Naive thymus-derived CD8-positive, alpha-beta T cell (primary cell): ENCODE measurements around the gene CAGE1. TPM values are rescaled to one million over a fixed set of nuclear protein-coding genes. Genes with fewer than 3 reads are reported as not detected.
"Not testable (repeated sequence)": the region's sequence is repeated elsewhere in the genome, so short reads cannot be mapped to it uniquely, and the experiment has no call there.

Experiments used
- ATAC-seq, 2 donors: fragments of 150-1000 bp; cut with Tn5 transposase in 1 of 2; sonication (Bioruptor Pico), chemical (Tn5 transposase) in 1 of 2; 1 replicate in 1 of 2; 2 replicates in 1 of 2; pipeline ENCODE4 v1.10.0; 2021; ENCODE audit warnings: mild to moderate bottlenecking in 2 of 2, moderate library complexity in 2 of 2
- POLR2A ChIA-PET: fragments of 350-600 bp; sonication (Branson Sonifier 250); formaldehyde crosslinking; loops from one replicate; lab custom pipeline; 2021; ENCODE audit warnings: antibody characterized with exemption; lab: Charles Lee
- DNase-seq, 10 donors: peaks; one replicate each; pipeline versions ENCODE4 v3.0.0 to v3.0.0-alpha.2; 2020 to 2022
- H3K27ac Mint-ChIP-seq, 10 donors: one replicate each; pipeline ENCODE4 v1.8.0; 2020 to 2022; ENCODE audit warnings: mild to moderate bottlenecking in 10 of 10, mixed read lengths in 10 of 10, moderate library complexity in 4 of 10, inconsistent platforms in 1 of 10
- H3K27me3 Mint-ChIP-seq, 5 donors: one replicate each; pipeline ENCODE4 v1.8.0; 2021 to 2022; ENCODE audit warnings: mixed read lengths in 5 of 5
- H3K36me3 Mint-ChIP-seq, 3 donors: one replicate each; pipeline ENCODE4 v1.8.0; 2020 to 2022; ENCODE audit warnings: mixed read lengths in 3 of 3, mild to moderate bottlenecking in 2 of 3, inconsistent platforms in 1 of 3
- H3K4me1 Mint-ChIP-seq, 4 donors: one replicate each; pipeline ENCODE4 v1.8.0; 2021 to 2022; ENCODE audit warnings: mixed read lengths in 4 of 4
- H3K4me3 Mint-ChIP-seq, 10 donors: one replicate each; pipeline ENCODE4 v1.8.0; 2020 to 2022; ENCODE audit warnings: mild to moderate bottlenecking in 10 of 10, mixed read lengths in 10 of 10, moderate library complexity in 6 of 10, inconsistent platforms in 1 of 10
- H3K9me3 Mint-ChIP-seq, 9 donors: one replicate each; pipeline ENCODE4 v1.8.0; 2020 to 2022; ENCODE audit warnings: mixed read lengths in 9 of 9, mild to moderate bottlenecking in 3 of 9, inconsistent platforms in 1 of 9, moderate library complexity in 1 of 9
- polyA plus RNA-seq, 3 donors: library from polyadenylated mRNA; unstranded; fragments of 300-500 nt; fragmentation: Illumina TruSeq; gene quantifications; one replicate each; pipeline ENCODE4 v1.2.3, GENCODE V29; 2021
- total RNA-seq, 8 experiments: library from RNA in 2 of 8; stranded (reverse) in 2 of 8; gene quantifications; one replicate each; pipeline ENCODE4 v1.2.3 and lab custom pipeline; 2021 to 2026

CAGE1 gene
- total and polyA plus RNA-seq, 5 experiments from 2014 or later, result 0.16 to 0.63 TPM; not detected in 3

- H3K36me3 Mint-ChIP-seq, DNase-seq, POLR2A ChIA-PET, H3K9me3 Mint-ChIP-seq, ATAC-seq: not testable (repeated sequence)
- peaks cover 8 to 13% (median 10%) of the 10 kb centered on the region in 4 donors for H3K4me1 Mint-ChIP-seq
- H3K27ac Mint-ChIP-seq, result peak overlapping the region in 2 of 10 donors; percentile 59 to 64
- peak overlapping the region in 3 of 10 donors; percentile 7 to 42 (median 7) for H3K4me3 Mint-ChIP-seq
- peaks cover 2 to 12% (median 8%) of the 10 kb centered on the region in 5 donors for H3K27me3 Mint-ChIP-seq
These were observed 39.0 kb downstream of the CAGE1 start for GRCh38 chr6:7350591-7350990.

DNA sequence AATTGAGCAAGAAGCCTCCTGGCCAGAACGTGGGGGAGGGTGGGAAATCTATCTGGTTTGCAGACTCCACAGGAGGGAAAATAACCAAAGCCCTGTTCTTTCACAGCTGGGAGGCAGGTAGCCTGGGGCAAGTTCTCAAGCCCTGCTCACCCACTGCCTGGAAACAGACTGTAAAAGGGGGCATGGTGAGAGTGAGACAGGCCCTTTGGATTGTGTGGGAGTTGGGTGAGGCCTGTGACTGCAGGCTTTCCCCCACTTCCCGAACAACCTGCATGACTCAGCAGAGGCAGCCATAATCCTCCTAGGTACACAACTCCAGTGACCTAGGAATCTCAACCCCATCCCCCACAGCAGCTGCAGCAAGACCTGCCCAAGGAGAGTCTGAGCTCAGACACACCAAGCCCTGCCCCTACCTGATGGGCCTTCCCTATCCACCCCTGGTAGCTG, 42.0 kb downstream of the CAGE1 start:
- ATAC-seq, H3K9me3 Mint-ChIP-seq, H3K36me3 Mint-ChIP-seq, H3K4me3 Mint-ChIP-seq, POLR2A ChIA-PET, DNase-seq: not testable (repeated sequence)
- Mint-ChIP-seq H3K27me3 (peaks cover 7 to 14% (median 9%) of the 10 kb centered on the region in 5 donors), H3K4me1 (peaks cover 8 to 23% (median 21%) of the 10 kb centered on the region in 4 donors), H3K27ac (peak overlapping the region in 1 of 10 donors; percentile 7)

DNA sequence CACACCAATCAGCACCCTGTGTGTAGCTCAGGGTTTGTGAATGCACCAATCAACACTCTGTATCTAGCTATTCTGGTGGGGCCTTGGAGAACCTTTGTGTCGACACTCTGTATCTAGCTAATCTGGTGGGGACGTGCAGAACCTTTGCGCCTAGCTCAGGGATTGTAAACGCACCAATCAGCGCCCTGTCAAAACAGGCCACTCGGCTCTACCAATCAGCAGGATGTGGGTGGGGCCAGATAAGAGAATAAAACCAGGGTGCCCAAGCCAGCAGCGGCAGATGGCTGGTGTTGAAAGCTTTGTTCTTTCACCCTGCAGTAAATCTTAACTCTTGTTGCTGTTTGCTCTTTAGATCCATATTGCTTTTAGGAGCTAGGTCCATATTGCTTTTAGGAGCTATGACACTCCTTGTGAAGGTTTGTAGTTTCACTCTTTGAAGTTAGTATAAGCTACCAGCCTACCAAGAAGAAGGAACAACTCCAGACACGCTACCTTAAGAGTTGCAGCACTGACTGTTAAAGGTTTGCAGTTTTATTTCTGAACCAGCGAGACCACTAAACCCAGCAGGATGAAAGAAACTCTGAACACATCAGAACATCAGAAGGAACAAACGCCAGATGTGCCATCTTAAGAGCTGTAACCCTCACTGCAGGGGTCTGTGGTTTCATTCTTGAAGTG, 44.6 kb downstream of the CAGE1 start:
- Mint-ChIP-seq H3K27me3 (peaks cover 8 to 14% (median 9%) of the 10 kb centered on the region in 5 donors), H3K4me3 (peak overlapping the region in 7 of 10 donors; percentile 49 to 64 (median 57)), H3K4me1 (peaks cover 0 to 15% (median 13%) of the 10 kb centered on the region in 4 donors), H3K27ac (peak overlapping the region in 9 of 10 donors; percentile 30 to 84 (median 66))
- DNase-seq (peak in 3 of 10 donors; percentile 8 to 20 (median 8)), ATAC-seq (peak; percentile 33 to 87)
- POLR2A ChIA-PET, H3K9me3 Mint-ChIP-seq, H3K36me3 Mint-ChIP-seq: not testable (repeated sequence)

DNA sequence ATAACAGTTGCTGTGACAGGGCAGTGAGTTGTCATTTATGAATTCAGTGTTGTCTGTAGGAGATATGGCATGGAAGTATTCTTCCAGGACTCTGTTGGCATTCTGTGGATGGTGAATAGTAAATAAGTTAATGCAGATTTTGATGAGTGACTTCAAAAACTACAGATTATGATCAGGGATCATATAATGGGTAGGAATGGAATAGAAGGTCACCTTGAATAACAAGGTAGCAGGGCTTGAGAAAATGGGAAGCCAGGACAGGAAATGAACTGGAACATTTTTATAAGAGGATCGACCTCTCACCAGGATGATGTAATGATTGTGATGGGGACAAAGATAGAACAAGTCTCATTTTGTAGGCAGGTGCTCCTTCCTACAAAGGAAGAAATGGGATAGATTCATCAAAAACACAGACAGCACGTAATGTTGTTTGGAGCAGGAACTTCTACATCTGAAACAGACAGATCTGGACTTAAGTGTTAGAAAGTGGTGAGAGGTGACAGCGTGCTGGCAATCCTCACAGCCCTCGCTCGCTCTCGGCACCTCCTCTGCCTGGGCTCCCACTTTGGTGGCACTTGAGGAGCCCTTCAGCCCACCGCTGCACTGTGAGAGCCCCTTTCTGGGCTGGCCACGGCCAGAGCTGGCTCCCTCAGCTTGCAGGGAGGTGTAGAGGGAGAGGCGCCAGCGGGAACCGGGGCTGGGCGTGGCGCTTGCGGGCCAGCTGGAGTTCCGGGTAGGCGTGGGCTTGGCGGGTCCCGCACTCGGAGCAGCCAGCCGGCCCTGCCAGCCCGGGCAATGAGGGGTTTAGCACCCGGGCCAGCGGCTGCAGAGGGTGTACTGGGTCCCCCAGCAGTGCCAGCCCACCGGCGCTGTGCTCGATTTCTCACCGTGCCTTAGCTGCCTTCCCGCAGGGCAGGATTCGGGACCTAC, 45.7 kb downstream of the CAGE1 start:
- H3K9me3 Mint-ChIP-seq, result no peaks in the 10 kb centered on the region
- H3K27ac Mint-ChIP-seq, result peak overlapping the region in 2 of 10 donors; percentile 1 to 28
- DNase-seq (no peak), ATAC-seq (no peak)
- H3K4me1 Mint-ChIP-seq, result peaks cover 0 to 15% (median 12%) of the 10 kb centered on the region in 4 donors
- POLR2A ChIA-PET, result no interaction called here
- no peaks in the 10 kb centered on the region for H3K36me3 Mint-ChIP-seq
- peak overlapping the region in 3 of 10 donors; percentile 7 to 61 (median 51) for H3K4me3 Mint-ChIP-seq
- peaks cover 8 to 17% (median 9%) of the 10 kb centered on the region in 5 donors for H3K27me3 Mint-ChIP-seq

GRCh38 chr6:7341989-7342742, 47.4 kb downstream of the CAGE1 start:
- DNase-seq (no peak), ATAC-seq (no peak)
- Mint-ChIP-seq H3K9me3 (no peaks in the 10 kb centered on the region), H3K27ac (no peak overlapping the region), H3K4me3 (no peak overlapping the region), H3K4me1 (peaks cover 0 to 15% (median 9%) of the 10 kb centered on the region in 4 donors), H3K27me3 (peaks cover 0 to 11% (median 9%) of the 10 kb centered on the region in 5 donors), H3K36me3 (no peaks in the 10 kb centered on the region)
- POLR2A ChIA-PET, result no interaction called here

DNA sequence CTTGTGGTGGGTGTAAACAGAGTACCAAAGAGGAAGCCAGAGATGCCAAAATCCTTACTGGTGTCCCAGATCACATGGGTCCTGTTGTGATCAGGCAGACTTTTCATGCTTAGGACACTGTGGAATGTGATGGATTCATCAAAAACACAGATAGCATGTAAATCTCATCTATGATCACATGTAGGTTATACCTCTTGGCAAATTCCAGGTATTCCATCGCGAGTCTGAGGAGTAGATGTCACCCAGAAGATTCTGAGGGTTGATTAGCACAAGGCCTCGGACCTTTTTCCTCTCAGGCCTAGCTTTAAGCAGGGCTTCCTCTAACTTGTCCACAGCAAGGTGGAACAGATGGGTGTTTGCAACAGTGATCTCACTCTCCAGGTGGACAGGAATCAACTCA, 48.3 kb downstream of the CAGE1 start:
- ATAC-seq (no peak), DNase-seq (no peak)
- POLR2A ChIA-PET, result no interaction called here
- no peaks in the 10 kb centered on the region for H3K36me3 Mint-ChIP-seq
- no peak overlapping the region for H3K4me3 Mint-ChIP-seq
- no peaks in the 10 kb centered on the region for H3K9me3 Mint-ChIP-seq
- H3K27me3 Mint-ChIP-seq, result peaks cover 0 to 11% (median 6%) of the 10 kb centered on the region in 5 donors
- peak overlapping the region in 1 of 10 donors; percentile 61 for H3K27ac Mint-ChIP-seq
- H3K4me1 Mint-ChIP-seq, result peaks cover 0 to 15% (median 9%) of the 10 kb centered on the region in 4 donors

GRCh38 chr6:7339007-7339732, 50.4 kb downstream of the CAGE1 start:
- H3K4me3 Mint-ChIP-seq, H3K4me1 Mint-ChIP-seq, ATAC-seq, DNase-seq, H3K27ac Mint-ChIP-seq, H3K36me3 Mint-ChIP-seq, POLR2A ChIA-PET, H3K9me3 Mint-ChIP-seq: not testable (repeated sequence)
- peaks cover 0 to 11% (median 6%) of the 10 kb centered on the region in 5 donors for H3K27me3 Mint-ChIP-seq

- H3K36me3 Mint-ChIP-seq, result no peaks in the 10 kb centered on the region
- POLR2A ChIA-PET, result no interaction called here
- no peaks in the 10 kb centered on the region for H3K4me1 Mint-ChIP-seq
These were observed 51.5 kb downstream of the CAGE1 start for GRCh38 chr6:7338031-7338430.

GRCh38 chr6:7335519-7335918, 54.0 kb downstream of the CAGE1 start:
- no peaks in the 10 kb centered on the region for H3K9me3 Mint-ChIP-seq
- ATAC-seq (no peak), DNase-seq (no peak)
- no peak overlapping the region for H3K4me3 Mint-ChIP-seq
- no peaks in the 10 kb centered on the region for H3K4me1 Mint-ChIP-seq
- H3K36me3 Mint-ChIP-seq, result no peaks in the 10 kb centered on the region
- POLR2A ChIA-PET, result no interaction called here
- no peak overlapping the region for H3K27ac Mint-ChIP-seq
- peaks cover 0 to 4% (median 3%) of the 10 kb centered on the region in 5 donors for H3K27me3 Mint-ChIP-seq

More at GRCh38 chr6:7338031-7338430, 51.5 kb downstream of the CAGE1 start:
- no peak for ATAC-seq
- H3K9me3 Mint-ChIP-seq, result no peaks in the 10 kb centered on the region
- H3K4me3 Mint-ChIP-seq, result no peak overlapping the region
- no peak for DNase-seq
- peaks cover 0 to 7% (median 3%) of the 10 kb centered on the region in 5 donors for H3K27me3 Mint-ChIP-seq
- no peak overlapping the region for H3K27ac Mint-ChIP-seq

DNA sequence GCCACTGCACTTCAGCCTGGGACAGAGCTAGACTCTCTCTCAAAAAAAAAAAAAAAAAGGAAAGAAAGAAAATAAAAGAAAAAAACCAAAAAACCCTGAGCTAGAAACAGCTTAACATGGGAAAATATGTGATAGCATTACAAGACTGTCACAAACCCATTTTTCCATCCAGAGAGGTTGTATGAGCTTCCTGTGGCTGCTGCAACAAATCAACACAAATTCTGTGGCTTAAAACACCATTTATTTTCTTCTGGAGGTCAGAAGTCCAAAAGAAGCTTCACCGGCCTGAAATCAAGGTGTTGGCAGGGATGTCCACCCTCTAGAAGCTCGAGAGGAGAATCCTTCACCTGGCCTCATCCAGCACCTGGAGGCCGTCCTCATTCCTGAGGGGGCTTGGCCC, 54.9 kb downstream of the CAGE1 start:
- no peaks in the 10 kb centered on the region for H3K9me3 Mint-ChIP-seq
- POLR2A ChIA-PET, result no interaction called here

DNA sequence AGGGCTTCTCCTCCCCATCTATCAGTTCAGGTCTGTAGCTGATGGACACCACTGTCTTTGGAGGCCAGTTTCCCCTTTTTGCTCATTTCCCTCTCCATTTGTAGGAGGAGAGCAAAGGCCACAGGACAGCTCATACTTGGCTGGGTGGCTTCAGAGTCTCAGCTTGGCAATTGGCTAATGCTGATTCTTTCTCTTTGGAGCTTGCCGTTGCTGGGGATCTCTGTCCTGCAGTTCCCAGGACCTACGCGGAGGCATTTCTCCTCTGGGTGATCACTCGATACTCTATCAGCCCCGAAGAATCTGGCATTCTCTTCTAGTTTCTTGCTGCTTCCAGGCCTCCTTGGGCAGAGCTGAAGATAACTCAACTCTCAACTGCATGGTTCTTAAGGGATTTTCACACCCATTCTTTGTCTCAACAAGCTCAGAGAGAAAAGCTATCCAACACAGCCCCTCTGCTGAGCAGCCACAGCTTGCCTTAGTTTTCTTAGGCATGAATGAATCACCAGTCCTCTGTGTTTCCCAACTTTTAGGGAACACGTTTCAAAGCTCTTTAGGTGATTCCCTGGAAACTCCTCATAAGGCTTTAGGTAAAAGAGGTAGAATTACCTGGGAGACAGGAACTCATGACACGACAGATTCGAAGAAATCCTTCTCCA, 57.3 kb downstream of the CAGE1 start:
- Mint-ChIP-seq H3K27me3 (peaks cover 0 to 12% (median 7%) of the 10 kb centered on the region in 5 donors), H3K4me1 (peaks cover 0 to 4% (median 0%) of the 10 kb centered on the region in 4 donors), H3K9me3 (no peaks in the 10 kb centered on the region), H3K4me3 (no peak overlapping the region), H3K36me3 (no peaks in the 10 kb centered on the region), H3K27ac (no peak overlapping the region)
- POLR2A ChIA-PET, result no interaction called here
- ATAC-seq, result no peak
- no peak for DNase-seq

More for the DNA sequence above, 54.9 kb downstream of the CAGE1 start:
- Mint-ChIP-seq H3K4me1 (no peaks in the 10 kb centered on the region), H3K36me3 (no peaks in the 10 kb centered on the region), H3K27me3 (peaks cover 0 to 3% (median 0%) of the 10 kb centered on the region in 5 donors), H3K27ac (no peak overlapping the region), H3K4me3 (no peak overlapping the region)
- ATAC-seq (no peak), DNase-seq (no peak)
